Glutamatergic neuron (in vitro differentiated cells): ENCODE measurements around the gene PPIA. TPM values are rescaled to one million over a fixed set of nuclear protein-coding genes. Genes with fewer than 3 reads are reported as not detected.

ENCODE experiments used
- DNase-seq: peaks from one replicate; pipeline ENCODE4 v3.0.0; 2022
- H3K27ac Mint-ChIP-seq: one replicate; pipeline ENCODE4 v1.8.0; 2020; ENCODE audit warnings: mild to moderate bottlenecking, mixed read lengths, inconsistent platforms; ENCODE audit not compliant: unreplicated experiment
- H3K27me3 Mint-ChIP-seq: one replicate; pipeline ENCODE4 v1.8.0; 2020; ENCODE audit warnings: mild to moderate bottlenecking, moderate library complexity, mixed read lengths, inconsistent platforms; ENCODE audit not compliant: unreplicated experiment
- H3K36me3 Mint-ChIP-seq: one replicate; pipeline ENCODE4 v1.8.0; 2020; ENCODE audit warnings: mild to moderate bottlenecking, mixed read lengths, inconsistent platforms; ENCODE audit not compliant: unreplicated experiment
- H3K4me1 Mint-ChIP-seq: one replicate; pipeline ENCODE4 v1.8.0; 2020; ENCODE audit warnings: mild to moderate bottlenecking, low read depth, mixed read lengths, inconsistent platforms; ENCODE audit not compliant: unreplicated experiment
- H3K4me3 Mint-ChIP-seq: one replicate; pipeline ENCODE4 v1.8.0; 2020; ENCODE audit warnings: mild to moderate bottlenecking, mixed read lengths, inconsistent platforms; ENCODE audit not compliant: unreplicated experiment
- H3K9me3 Mint-ChIP-seq: one replicate; pipeline ENCODE4 v1.8.0; 2020; ENCODE audit warnings: mild to moderate bottlenecking, moderate library complexity, mixed read lengths, inconsistent platforms; ENCODE audit not compliant: unreplicated experiment
- CTCF ChIP-seq: fragments of 200-600 bp; sonication (generic); IDR thresholded peaks from one replicate; pipeline ENCODE4 v1.5.0; 2021; ENCODE audit not compliant: partially characterized antibody, unreplicated experiment
- total RNA-seq: library from RNA; stranded (reverse); fragmentation: NEBNext Ultra II Directional; extraction: Animal tissue kit (Norgen Biotek cat#: 25700); gene quantifications from one replicate; pipeline ENCODE4 v1.2.1, GENCODE V29; 2021; ENCODE audit not compliant: unreplicated experiment

The PPIA gene
- total RNA-seq, 1 donor from 2014 or later: 1,460 TPM

GRCh38 chr7:44767134-44767911 lies 29.2 kb upstream of the PPIA start:
- Mint-ChIP-seq H3K27ac (peak overlapping the region; percentile 99), H3K36me3 (peaks cover 9% of the 10 kb centered on the region)

GRCh38 chr7:44767912-44768627 lies 28.4 kb upstream of the PPIA start:
- Mint-ChIP-seq H3K4me1 (peaks cover 33% of the 10 kb centered on the region), H3K27ac (peak overlapping the region; percentile 99), H3K4me3 (peak overlapping the region; percentile 64), H3K9me3 (peaks cover 32% of the 10 kb centered on the region), H3K36me3 (peaks cover 9% of the 10 kb centered on the region), H3K27me3 (peaks cover 22% of the 10 kb centered on the region)
- peak; percentile 72 for DNase-seq
- no peak for TF ChIP-seq CTCF

More at GRCh38 chr7:44767134-44767911, 29.2 kb upstream of the PPIA start:
- no peak for DNase-seq
- H3K4me3 Mint-ChIP-seq: peak overlapping the region; percentile 64
- H3K4me1 Mint-ChIP-seq: peaks cover 36% of the 10 kb centered on the region
- H3K27me3 Mint-ChIP-seq: peaks cover 23% of the 10 kb centered on the region
- H3K9me3 Mint-ChIP-seq: peaks cover 33% of the 10 kb centered on the region
- TF ChIP-seq CTCF: no peak

- H3K9me3 Mint-ChIP-seq: peaks cover 34% of the 10 kb centered on the region
- H3K4me1 Mint-ChIP-seq: peaks cover 33% of the 10 kb centered on the region
- H3K36me3 Mint-ChIP-seq: peaks cover 9% of the 10 kb centered on the region
- no peak for TF ChIP-seq CTCF
- H3K27me3 Mint-ChIP-seq: peaks cover 22% of the 10 kb centered on the region
- peak; percentile 34 for DNase-seq
- peak overlapping the region; percentile 99 for H3K27ac Mint-ChIP-seq
- peak overlapping the region; percentile 64 for H3K4me3 Mint-ChIP-seq
These were observed 27.7 kb upstream of the PPIA start for GRCh38 chr7:44768628-44769371.

- peak overlapping the region; percentile 20 for H3K4me3 Mint-ChIP-seq
- peaks cover 32% of the 10 kb centered on the region for H3K4me1 Mint-ChIP-seq
- H3K9me3 Mint-ChIP-seq: peaks cover 30% of the 10 kb centered on the region
- no peak for DNase-seq
- peaks cover 18% of the 10 kb centered on the region for H3K27me3 Mint-ChIP-seq
- peaks cover 9% of the 10 kb centered on the region for H3K36me3 Mint-ChIP-seq
- no peak for TF ChIP-seq CTCF
- peak overlapping the region; percentile 99 for H3K27ac Mint-ChIP-seq
These were observed 27.1 kb upstream of the PPIA start for GRCh38 chr7:44769376-44769775.
